GM20000 (cell line): ENCODE measurements around the gene PLPP3.
A peak's percentile ranks its signal among the peaks of the same experiment; 100 is the strongest.

Experiments used
- DNase-seq: peaks from one replicate; pipeline ENCODE4 v3.0.0; 2012; ENCODE audit warnings: low spot score
- TF ChIP-seq, protein P1 (sequence below): IDR thresholded peaks from 2 replicates; pipeline ENCODE4 v1.5.1; 2012; ENCODE audit warnings: mild to moderate bottlenecking, control low read depth; ENCODE audit errors: extremely low read depth, missing control alignments

PLPP3 gene

DNA sequence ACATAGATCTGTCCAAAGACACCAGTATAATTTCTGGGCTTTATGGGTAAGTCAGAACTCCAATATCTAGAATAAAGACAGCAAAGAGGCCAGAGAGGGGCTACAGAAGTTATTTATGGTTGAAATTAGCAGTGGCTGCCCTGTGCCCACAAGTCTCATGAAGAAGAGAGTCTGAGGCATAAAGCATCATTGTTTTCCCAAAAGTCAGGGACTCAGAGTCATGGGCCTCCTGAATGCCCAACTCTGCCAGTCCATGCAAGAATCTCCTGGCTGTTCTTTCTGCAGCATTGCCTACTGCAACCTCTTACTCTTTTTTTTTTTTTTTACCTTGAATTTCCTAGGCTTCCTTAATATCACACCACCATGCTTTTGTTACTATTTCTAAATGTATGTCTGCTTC, 49.6 kb downstream of the PLPP3 start:
- no peak for DNase-seq

DNA sequence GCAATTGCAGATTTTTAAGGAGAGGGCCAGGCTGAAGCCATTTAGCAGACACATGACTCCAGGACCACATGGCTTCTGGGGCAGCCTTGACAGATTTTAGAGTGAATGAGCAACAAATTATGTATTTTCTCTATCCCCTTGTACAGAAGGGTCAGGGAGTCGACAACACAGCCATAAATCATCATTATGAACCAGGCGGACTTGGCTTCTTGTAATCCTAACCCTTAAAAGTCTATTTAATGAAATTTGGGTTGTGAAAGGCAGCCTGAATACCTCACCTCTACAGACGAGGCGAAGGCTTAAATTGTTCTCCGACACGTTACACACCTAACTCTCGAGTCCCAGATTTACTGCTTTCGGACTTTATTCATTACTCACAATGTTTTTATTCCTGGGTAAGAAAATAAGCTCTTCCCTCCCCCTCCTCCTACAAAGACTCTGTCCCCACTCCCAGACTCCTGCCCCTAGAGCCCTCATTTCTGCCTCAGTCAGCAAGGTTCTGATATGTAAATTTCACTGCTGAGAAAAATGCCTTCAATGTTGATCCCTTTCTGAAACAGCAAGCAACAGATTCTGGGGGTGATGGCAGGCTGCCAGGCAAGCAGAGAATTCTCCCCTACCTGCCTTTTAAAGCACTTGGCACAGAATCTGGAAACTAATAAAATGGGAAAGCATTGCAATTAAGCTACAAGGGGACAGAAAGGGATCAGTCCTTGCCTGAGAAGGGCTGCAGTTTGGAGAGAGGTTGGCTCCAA, 51.6 kb downstream of the PLPP3 start:
- DNase-seq = no peak
- TF ChIP-seq, protein P1, sequence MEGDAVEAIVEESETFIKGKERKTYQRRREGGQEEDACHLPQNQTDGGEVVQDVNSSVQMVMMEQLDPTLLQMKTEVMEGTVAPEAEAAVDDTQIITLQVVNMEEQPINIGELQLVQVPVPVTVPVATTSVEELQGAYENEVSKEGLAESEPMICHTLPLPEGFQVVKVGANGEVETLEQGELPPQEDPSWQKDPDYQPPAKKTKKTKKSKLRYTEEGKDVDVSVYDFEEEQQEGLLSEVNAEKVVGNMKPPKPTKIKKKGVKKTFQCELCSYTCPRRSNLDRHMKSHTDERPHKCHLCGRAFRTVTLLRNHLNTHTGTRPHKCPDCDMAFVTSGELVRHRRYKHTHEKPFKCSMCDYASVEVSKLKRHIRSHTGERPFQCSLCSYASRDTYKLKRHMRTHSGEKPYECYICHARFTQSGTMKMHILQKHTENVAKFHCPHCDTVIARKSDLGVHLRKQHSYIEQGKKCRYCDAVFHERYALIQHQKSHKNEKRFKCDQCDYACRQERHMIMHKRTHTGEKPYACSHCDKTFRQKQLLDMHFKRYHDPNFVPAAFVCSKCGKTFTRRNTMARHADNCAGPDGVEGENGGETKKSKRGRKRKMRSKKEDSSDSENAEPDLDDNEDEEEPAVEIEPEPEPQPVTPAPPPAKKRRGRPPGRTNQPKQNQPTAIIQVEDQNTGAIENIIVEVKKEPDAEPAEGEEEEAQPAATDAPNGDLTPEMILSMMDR = no peak

More for the DNA sequence above, 49.6 kb downstream of the PLPP3 start:
- TF ChIP-seq, protein P1 = no peak

DNA sequence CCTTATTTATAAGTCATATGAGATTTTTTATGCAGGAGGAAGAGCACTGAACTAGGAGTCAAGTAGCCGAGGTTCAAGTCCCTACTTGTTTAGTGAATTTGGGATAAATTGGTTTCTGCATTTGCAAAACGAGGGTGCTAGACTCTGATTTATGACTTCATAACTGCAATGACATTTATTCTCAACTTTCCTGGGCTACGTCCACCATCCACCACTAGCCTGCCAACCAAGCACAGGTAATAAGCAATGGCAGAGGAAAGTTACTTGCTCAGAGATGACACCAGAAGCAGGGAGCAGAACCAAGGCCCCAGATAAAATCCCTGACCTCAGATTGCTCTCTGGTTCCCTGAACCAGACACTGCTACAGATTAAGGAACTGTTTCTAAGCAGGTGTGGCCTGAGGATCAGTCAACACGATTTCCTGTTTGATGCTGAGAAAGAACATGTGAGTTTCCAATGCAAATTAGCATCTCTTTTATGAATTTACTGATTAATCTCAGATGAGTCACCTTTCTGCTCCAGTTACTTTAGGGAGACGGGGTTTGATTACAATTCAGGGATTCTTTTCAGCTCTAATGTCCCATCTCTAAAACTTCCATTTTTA, 52.7 kb downstream of the PLPP3 start:
- DNase-seq = peak; percentile 39
- TF ChIP-seq, protein P1 = no peak

DNA sequence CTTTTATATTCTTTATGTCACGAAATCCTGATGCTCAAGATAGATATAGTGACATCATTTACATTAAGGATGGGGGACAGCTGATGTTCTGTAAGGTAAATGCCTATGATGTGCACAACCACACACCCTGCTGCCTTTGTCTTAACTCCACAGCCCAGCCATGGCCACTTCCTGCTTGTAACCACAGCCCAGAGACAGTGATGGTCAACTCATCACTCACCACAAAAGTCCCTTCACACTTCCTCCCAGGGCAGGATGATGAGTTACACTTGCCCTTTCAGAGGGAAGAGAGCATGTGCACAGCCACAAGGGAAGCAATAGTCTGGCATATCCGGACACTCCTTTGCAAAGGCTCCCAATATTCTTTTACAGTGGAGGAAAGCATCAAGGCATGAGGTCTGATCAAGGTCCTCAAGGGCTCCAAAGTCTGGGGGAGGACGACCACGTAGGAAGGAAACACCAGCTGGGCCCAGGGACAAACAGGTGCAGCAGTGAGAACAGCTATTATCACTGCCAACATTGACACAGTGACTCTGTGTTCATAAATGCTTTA, 53.8 kb downstream of the PLPP3 start:
- TF ChIP-seq, protein P1 = no peak
- DNase-seq = peak; percentile 40

DNA sequence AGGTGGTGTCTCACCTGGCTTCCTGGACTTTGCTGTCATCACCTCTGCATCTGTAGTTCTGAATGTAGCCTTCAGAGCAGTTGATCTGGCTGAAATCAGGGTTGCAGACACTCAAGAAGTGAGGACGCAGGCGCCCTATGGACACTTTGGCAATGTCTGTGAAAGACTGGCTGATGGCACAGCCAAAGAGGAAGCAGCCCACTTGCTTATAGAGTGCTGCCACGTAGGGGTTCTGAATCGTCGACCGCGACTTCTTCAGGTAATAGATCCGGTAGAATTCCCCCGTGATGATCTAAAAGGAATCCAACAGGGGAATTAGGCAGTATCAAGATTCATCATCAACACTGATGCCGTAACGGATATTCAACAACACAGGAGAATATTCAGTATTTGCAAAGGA, 55.1 kb downstream of the PLPP3 start:
- DNase-seq = no peak

DNA sequence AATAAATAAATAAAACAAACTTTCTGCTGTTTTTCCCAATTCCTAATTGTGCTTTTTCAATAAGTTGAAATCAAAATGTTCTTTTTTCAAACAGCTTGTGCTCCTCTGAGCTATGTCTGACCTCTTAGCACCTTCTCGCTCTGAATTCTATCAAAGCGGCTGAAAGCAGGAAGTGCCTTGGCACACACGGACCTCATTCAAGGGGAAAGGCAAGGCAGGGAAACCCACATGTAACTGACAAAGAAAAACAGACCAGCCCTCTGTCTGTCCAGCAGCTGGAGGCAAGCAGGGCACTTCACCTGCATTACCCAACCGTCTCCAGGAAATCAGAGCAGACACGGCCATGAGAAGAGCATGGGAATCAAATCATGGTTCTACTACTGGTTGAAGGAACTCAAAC, 56.7 kb downstream of the PLPP3 start:
- TF ChIP-seq, protein P1 = no peak
- no peak for DNase-seq

More for the DNA sequence above, 55.1 kb downstream of the PLPP3 start:
- TF ChIP-seq, protein P1 = no peak

DNA sequence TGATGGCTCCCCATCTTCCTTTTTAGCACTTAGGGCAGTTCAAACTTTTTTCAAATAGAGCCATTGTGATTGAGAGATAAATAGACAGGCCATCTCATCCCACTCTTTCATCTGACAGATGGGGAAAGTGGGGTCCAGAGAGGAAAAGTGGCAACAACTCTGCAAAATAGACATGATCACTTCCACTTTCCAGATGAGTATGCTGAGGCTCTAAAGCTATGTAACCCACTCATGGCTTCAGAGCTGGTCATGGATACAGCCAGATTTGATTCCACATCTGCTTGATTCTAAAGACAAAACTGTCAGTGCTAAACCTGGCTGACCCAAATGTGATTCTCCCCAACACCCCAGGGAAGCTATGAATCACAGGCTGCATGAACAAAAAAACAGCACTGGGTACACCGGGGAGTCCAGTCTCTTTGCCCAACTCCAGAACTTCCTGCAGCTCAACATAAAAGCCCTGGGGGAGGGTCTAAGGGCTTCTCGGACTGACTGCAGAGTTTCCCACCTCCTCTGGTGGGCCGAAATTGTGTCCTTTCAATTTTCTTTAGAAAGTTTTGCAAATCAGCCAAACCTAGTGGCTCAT, 59.3 kb downstream of the PLPP3 start:
- DNase-seq = no peak
- TF ChIP-seq, protein P1 = no peak
